Mesenchymal stem cell (in vitro differentiated cells and primary cell): ENCODE data around the gene PLA2G12B.

Experiments used
- DNase-seq: peaks from one replicate; pipeline ENCODE4 v3.0.0-alpha.2; 2013
- H2AFZ ChIP-seq: one replicate; pipeline ENCODE4 v1.6.1; 2013; ENCODE audit warnings: low read depth, mild to moderate bottlenecking, control low read depth, inconsistent platforms, low read length, moderate library complexity
- H2AK5ac ChIP-seq: 2 replicates; pipeline ENCODE4 v1.6.1; 2013; ENCODE audit warnings: low read length, moderate library complexity, mild to moderate bottlenecking, inconsistent platforms; ENCODE audit not compliant: severe bottlenecking
- H2BK120ac ChIP-seq: one replicate; pipeline ENCODE4 v1.6.1; 2013; ENCODE audit warnings: low read depth, mild to moderate bottlenecking, inconsistent platforms, low read length, moderate library complexity
- H2BK12ac ChIP-seq, 2 experiments: one replicate each; pipeline ENCODE4 v1.6.1; 2013; ENCODE audit warnings: inconsistent platforms in 2 of 2, low read length in 2 of 2, mild to moderate bottlenecking in 2 of 2, moderate library complexity in 2 of 2, control low read depth in 1 of 2
- H2BK15ac ChIP-seq: one replicate; pipeline ENCODE4 v1.6.1; 2013; ENCODE audit warnings: mild to moderate bottlenecking, low read depth, inconsistent platforms; ENCODE audit not compliant: poor library complexity, severe bottlenecking
- H2BK5ac ChIP-seq: 2 replicates; pipeline ENCODE4 v1.6.1; 2013; ENCODE audit warnings: low read depth, mild to moderate bottlenecking, low read length, control low read depth, inconsistent platforms; ENCODE audit not compliant: poor library complexity, severe bottlenecking
- H3K14ac ChIP-seq, 2 experiments: one replicate each; pipeline ENCODE4 v1.6.1; 2013; ENCODE audit warnings: inconsistent platforms in 2 of 2, low read length in 2 of 2, control low read depth in 1 of 2, mild to moderate bottlenecking in 1 of 2, moderate library complexity in 1 of 2
- H3K18ac ChIP-seq, 2 experiments: one replicate each; pipeline ENCODE4 v1.6.1; 2013; ENCODE audit warnings: inconsistent platforms in 2 of 2, low read length in 2 of 2, control low read depth in 1 of 2, low read depth in 1 of 2, mild to moderate bottlenecking in 1 of 2
- H3K23ac ChIP-seq, 2 experiments: one replicate each; pipeline ENCODE4 v1.6.1; 2013; ENCODE audit warnings: inconsistent platforms in 2 of 2, low read length in 2 of 2, mild to moderate bottlenecking in 2 of 2, moderate library complexity in 2 of 2, control low read depth in 1 of 2
- H3K27ac ChIP-seq: 2 replicates; pipeline ENCODE4 v1.5.1; 2013; ENCODE audit warnings: mild to moderate bottlenecking, moderate library complexity, low read length, control low read depth, inconsistent platforms; ENCODE audit not compliant: poor library complexity, severe bottlenecking
- H3K27me3 ChIP-seq, 2 experiments: 2 replicates each; pipeline versions ENCODE4 v1.6.1 to v1.7.0; 2013; ENCODE audit warnings: low read length in 2 of 2, mild to moderate bottlenecking in 2 of 2, moderate library complexity in 2 of 2, control low read depth in 1 of 2, inconsistent platforms in 1 of 2; ENCODE audit not compliant: control insufficient read depth in 1 of 2, insufficient read depth in 1 of 2
- H3K36me3 ChIP-seq, 2 experiments: 2 replicates each; pipeline versions ENCODE4 v1.6.1 to v1.7.0; 2013; ENCODE audit warnings: low read length in 2 of 2, control low read depth in 1 of 2, inconsistent platforms in 1 of 2, low read depth in 1 of 2, mild to moderate bottlenecking in 1 of 2; ENCODE audit not compliant: insufficient read depth in 2 of 2, control insufficient read depth in 1 of 2
- H3K4ac ChIP-seq, 2 experiments: one replicate each; pipeline ENCODE4 v1.6.1; 2013; ENCODE audit warnings: inconsistent platforms in 2 of 2, low read length in 2 of 2, mild to moderate bottlenecking in 2 of 2, moderate library complexity in 2 of 2, control low read depth in 1 of 2, low read depth in 1 of 2
- H3K4me1 ChIP-seq: 2 replicates; pipeline ENCODE4 v1.6.1; 2013; ENCODE audit warnings: low read depth, low read length, control low read depth; ENCODE audit not compliant: control insufficient read depth, insufficient read depth
- H3K4me2 ChIP-seq: 2 replicates; pipeline ENCODE4 v1.6.1; 2013; ENCODE audit warnings: low read length, mild to moderate bottlenecking, inconsistent platforms; ENCODE audit not compliant: poor library complexity, severe bottlenecking
- H3K4me3 ChIP-seq, 2 experiments: 2 replicates each; pipeline versions ENCODE4 v1.5.1 to v1.7.0; 2013; ENCODE audit warnings: low read length in 2 of 2, mild to moderate bottlenecking in 2 of 2, control low read depth in 1 of 2, low read depth in 1 of 2; ENCODE audit not compliant: insufficient read depth in 1 of 2
- H3K79me1 ChIP-seq: replicated peaks from 2 replicates; pipeline ENCODE4 v1.6.1; 2013; ENCODE audit warnings: mild to moderate bottlenecking, control low read depth, low read length, inconsistent platforms; ENCODE audit not compliant: poor library complexity, severe bottlenecking
- H3K9ac ChIP-seq: 2 replicates; pipeline ENCODE4 v1.7.0; 2013; ENCODE audit warnings: mild to moderate bottlenecking, low read length, moderate library complexity
- H3K9me3 ChIP-seq: 2 replicates; pipeline ENCODE4 v1.7.0; 2013; ENCODE audit warnings: mild to moderate bottlenecking, low read length; ENCODE audit not compliant: control insufficient read depth
- H4K8ac ChIP-seq: one replicate; pipeline ENCODE4 v1.6.1; 2013; ENCODE audit warnings: inconsistent platforms, mild to moderate bottlenecking, low read length, moderate library complexity
- H4K91ac ChIP-seq: one replicate; pipeline ENCODE4 v1.6.1; 2013; ENCODE audit warnings: mild to moderate bottlenecking, low read length, inconsistent platforms
- WGBS: methylation state at CpG from one replicate; pipeline ENCODE4 v1.1.7; 2013; ENCODE audit warnings: mixed read lengths; 5-methylcytosine and 5-hydroxymethylcytosine counted together

PLA2G12B gene

DNA sequence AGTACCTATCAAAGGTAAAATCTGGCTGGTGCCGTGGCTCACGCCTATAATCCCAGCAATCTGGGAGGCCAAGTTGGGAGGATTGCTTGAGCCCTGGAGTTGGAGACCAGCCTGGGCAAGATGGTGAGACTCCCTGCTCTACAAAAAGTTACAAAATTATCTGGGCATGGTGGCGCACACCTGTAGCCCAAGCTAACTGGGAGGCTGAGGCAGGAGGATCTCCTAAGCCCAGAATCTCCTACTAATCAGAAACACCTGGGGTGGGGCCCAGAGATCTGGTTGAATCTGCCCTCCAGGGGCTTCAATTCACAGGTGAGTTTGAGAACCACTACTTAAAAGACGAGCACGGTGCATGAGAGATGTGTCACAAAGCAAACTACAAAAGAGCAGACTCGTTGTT, 2.4 kb downstream of the PLA2G12B start:
- Histone ChIP-seq H2BK12ac (no peak overlapping the region), H2BK5ac (no peak overlapping the region), H4K91ac (no peak overlapping the region), H3K27ac (no peak overlapping the region), H3K4ac (no peak overlapping the region), H3K4me3 (no peak overlapping the region), H3K27me3 (peaks cover 17 to 30% of the 10 kb centered on the region in 2 experiments), H2AFZ (no peak overlapping the region), H3K4me1 (peaks cover 2% of the 10 kb centered on the region), H2BK15ac (no peak overlapping the region), H3K18ac (no peak overlapping the region), H3K23ac (no peak overlapping the region), H3K9me3 (no peaks in the 10 kb centered on the region), H3K36me3 (peaks cover 0 to 3% of the 10 kb centered on the region in 2 experiments), H3K79me1 (no peaks in the 10 kb centered on the region), H3K9ac (no peak overlapping the region), H3K14ac (no peak overlapping the region), H4K8ac (no peak overlapping the region), H3K4me2 (no peak overlapping the region), H2AK5ac (no peak overlapping the region), H2BK120ac (no peak overlapping the region)
- 85% methylated on average over 6 of the region's 6 CpGs for WGBS
- DNase-seq = no peak

DNA sequence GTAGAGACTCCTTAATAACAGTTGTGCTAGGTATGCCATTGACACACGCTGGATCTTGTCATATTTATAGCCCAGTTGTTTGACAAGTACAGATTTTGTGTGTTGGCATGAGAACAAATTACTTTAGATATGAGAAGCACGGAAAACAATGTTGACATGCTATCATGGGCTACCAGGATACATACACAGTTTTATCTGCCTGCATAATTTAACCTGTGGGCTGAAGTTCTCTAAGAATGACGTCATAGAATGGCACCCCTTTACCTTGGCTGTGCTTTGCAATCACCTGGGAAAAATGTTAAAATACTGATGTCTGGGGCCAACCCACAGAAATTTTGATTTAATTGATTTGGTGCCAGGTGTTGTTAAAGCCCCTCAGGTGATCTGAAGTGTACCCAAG, 2.8 kb downstream of the PLA2G12B start:
- Histone ChIP-seq H2AK5ac (no peak overlapping the region), H3K9me3 (no peaks in the 10 kb centered on the region), H3K79me1 (no peaks in the 10 kb centered on the region), H2BK12ac (no peak overlapping the region), H3K36me3 (peaks cover 0 to 3% of the 10 kb centered on the region in 2 experiments), H3K27me3 (peaks cover 17 to 30% of the 10 kb centered on the region in 2 experiments), H2AFZ (no peak overlapping the region), H3K4me1 (peaks cover 2% of the 10 kb centered on the region), H3K9ac (no peak overlapping the region), H4K8ac (no peak overlapping the region), H3K4me3 (no peak overlapping the region), H3K4ac (no peak overlapping the region), H2BK120ac (no peak overlapping the region), H3K4me2 (no peak overlapping the region), H3K14ac (no peak overlapping the region), H2BK5ac (no peak overlapping the region), H4K91ac (no peak overlapping the region), H3K18ac (no peak overlapping the region), H3K23ac (no peak overlapping the region), H3K27ac (no peak overlapping the region), H2BK15ac (no peak overlapping the region)
- WGBS = 85% methylated on average over 3 of the region's 3 CpGs
- DNase-seq = no peak

DNA sequence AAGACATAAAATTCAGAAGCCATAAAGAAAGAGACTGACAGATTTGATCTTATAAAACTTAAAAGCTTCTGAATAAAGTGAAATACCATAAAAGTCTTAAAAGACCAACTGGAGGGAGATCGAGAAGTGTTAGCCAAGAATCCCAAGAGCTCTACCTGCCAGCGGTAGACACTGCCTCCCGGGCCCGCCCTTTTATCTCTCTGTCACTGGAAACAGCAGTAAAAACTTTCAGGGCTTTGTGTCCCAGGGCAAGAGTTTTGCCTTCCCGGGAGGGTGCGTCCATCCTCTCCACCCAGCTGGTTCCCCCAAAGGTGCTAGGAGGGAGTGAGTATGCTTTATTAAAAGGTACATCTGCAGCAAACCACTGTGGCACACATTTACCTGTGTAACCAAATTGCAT, 5.8 kb downstream of the PLA2G12B start:
- H2AK5ac ChIP-seq = no peak overlapping the region
- 78% methylated on average over 5 of the region's 6 CpGs for WGBS
- H2BK5ac ChIP-seq = no peak overlapping the region
- DNase-seq = no peak
- no peak overlapping the region for H4K8ac ChIP-seq
- H4K91ac ChIP-seq = no peak overlapping the region
- H3K4me2 ChIP-seq = no peak overlapping the region
- no peaks in the 10 kb centered on the region for H3K79me1 ChIP-seq
- no peak overlapping the region for H2BK12ac ChIP-seq
- no peak overlapping the region for H3K4ac ChIP-seq
- H2AFZ ChIP-seq = no peak overlapping the region
- H3K14ac ChIP-seq = no peak overlapping the region
- peaks cover 14 to 25% of the 10 kb centered on the region in 2 experiments for H3K27me3 ChIP-seq
- no peak overlapping the region for H3K4me3 ChIP-seq
- no peak overlapping the region for H3K9ac ChIP-seq
- no peak overlapping the region for H3K27ac ChIP-seq
- H3K4me1 ChIP-seq = peaks cover 2% of the 10 kb centered on the region
- H2BK120ac ChIP-seq = no peak overlapping the region
- no peak overlapping the region for H3K23ac ChIP-seq
- H2BK15ac ChIP-seq = no peak overlapping the region
- no peak overlapping the region for H3K18ac ChIP-seq
- H3K36me3 ChIP-seq = peaks cover 0 to 3% of the 10 kb centered on the region in 2 experiments
- no peaks in the 10 kb centered on the region for H3K9me3 ChIP-seq

DNA sequence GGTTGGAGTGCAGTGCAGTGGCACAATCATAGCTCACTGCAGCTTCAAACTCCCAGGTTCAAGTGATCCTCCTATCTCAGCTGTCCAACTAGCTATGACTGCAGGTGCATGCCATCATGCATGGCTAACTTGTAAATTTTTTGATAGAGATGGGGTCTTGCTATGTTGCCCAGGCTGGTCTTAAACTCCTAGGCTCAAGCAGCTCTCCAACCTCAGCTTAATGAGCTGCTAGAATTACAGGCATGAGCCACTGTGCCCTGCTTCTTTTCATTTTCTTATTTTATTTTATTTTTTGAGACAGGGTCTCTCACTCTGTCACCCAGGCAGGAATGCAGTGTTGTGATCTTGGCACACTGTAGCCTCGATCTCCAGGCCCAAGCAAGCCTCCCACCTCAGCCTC, 7.6 kb downstream of the PLA2G12B start:
- H3K4me3 ChIP-seq = no peak overlapping the region
- H4K91ac ChIP-seq = no peak overlapping the region
- no peak overlapping the region for H3K23ac ChIP-seq
- H3K27me3 ChIP-seq = peaks cover 3 to 12% of the 10 kb centered on the region in 2 experiments
- no peak overlapping the region for H2BK15ac ChIP-seq
- H3K18ac ChIP-seq = no peak overlapping the region
- H3K9ac ChIP-seq = no peak overlapping the region
- no peaks in the 10 kb centered on the region for H3K9me3 ChIP-seq
- H3K4me2 ChIP-seq = no peak overlapping the region
- 80% methylated on average over 1 of the region's 1 CpG for WGBS
- H4K8ac ChIP-seq = no peak overlapping the region
- no peak overlapping the region for H3K14ac ChIP-seq
- H3K4me1 ChIP-seq = no peaks in the 10 kb centered on the region
- no peak for DNase-seq
- H2BK12ac ChIP-seq = no peak overlapping the region
- no peak overlapping the region for H2BK120ac ChIP-seq
- H3K79me1 ChIP-seq = no peaks in the 10 kb centered on the region
- H3K36me3 ChIP-seq = no peaks in the 10 kb centered on the region
- no peak overlapping the region for H2AFZ ChIP-seq
- no peak overlapping the region for H3K27ac ChIP-seq
- no peak overlapping the region for H3K4ac ChIP-seq
- H2BK5ac ChIP-seq = no peak overlapping the region
- no peak overlapping the region for H2AK5ac ChIP-seq
